B cell (primary cell): Measurements from ENCODE around the gene NT5DC4. TPM values are rescaled to one million over a fixed set of nuclear protein-coding genes. Genes with fewer than 3 reads are reported as not detected.

Source experiments
- ATAC-seq: fragments of 200-7000 bp; cut with Tn5 transposase; one replicate; pipeline ENCODE4 v1.10.0; 2021; ENCODE audit warnings: low read depth, mild to moderate bottlenecking, moderate number of reproducible peaks, moderate library complexity
- CTCF ChIA-PET: fragments of 350-600 bp; sonication (Branson Sonifier 250); formaldehyde crosslinking; loops from one replicate; lab custom pipeline; 2021; ENCODE audit warnings: antibody characterized with exemption, inconsistent platforms; lab: Charles Lee
- POLR2A ChIA-PET: fragments of 350-600 bp; sonication (Branson Sonifier 250); formaldehyde crosslinking; loops from one replicate; lab custom pipeline; 2021; ENCODE audit warnings: antibody characterized with exemption; lab: Charles Lee
- DNase-seq: peaks from one replicate; pipeline ENCODE4 v3.0.0; 2013
- H2AFZ ChIP-seq: 2 replicates; pipeline ENCODE4 v1.6.1; 2012; ENCODE audit warnings: mild to moderate bottlenecking, low read depth, low read length; ENCODE audit not compliant: insufficient read depth, poor library complexity, severe bottlenecking
- H3K27ac ChIP-seq, 2 donors: 1 replicate in 1 of 2; 2 replicates in 1 of 2; pipeline ENCODE4 v1.5.1; 2012 to 2013; ENCODE audit warnings: low read length in 2 of 2, mild to moderate bottlenecking in 2 of 2, moderate library complexity in 1 of 2
- H3K27me3 ChIP-seq, 4 experiments: fragments of 200-600 bp in 1 of 4; sonication (generic) in 1 of 4; replicated peaks in 1 of 4; 1 replicate in 2 of 4; 2 replicates in 2 of 4; pipeline versions ENCODE4 v1.6.1 to v1.7.0; 2013 to 2016; ENCODE audit warnings: low read length in 3 of 4, mild to moderate bottlenecking in 2 of 4, mixed read lengths in 1 of 4, moderate library complexity in 1 of 4; ENCODE audit not compliant: insufficient read depth in 4 of 4, control insufficient read depth in 3 of 4; ENCODE audit errors: control extremely low read depth in 1 of 4
- H3K36me3 ChIP-seq, 2 experiments: replicated peaks in 1 of 2; 1 replicate in 1 of 2; 2 replicates in 1 of 2; pipeline versions ENCODE4 v1.6.1 to v1.7.1; 2013; ENCODE audit warnings: low read length in 1 of 2; ENCODE audit not compliant: insufficient read depth in 2 of 2, control insufficient read depth in 1 of 2; ENCODE audit errors: control extremely low read depth in 1 of 2, extremely low read depth in 1 of 2
- H3K4me1 ChIP-seq, 2 donors: fragments of 200-600 bp in 1 of 2; sonication (generic) in 1 of 2; 1 replicate in 1 of 2; 2 replicates in 1 of 2; pipeline versions ENCODE4 v1.5.1 to v1.6.1; 2013 to 2017; ENCODE audit warnings: low read length in 2 of 2; ENCODE audit not compliant: control insufficient read depth in 2 of 2, insufficient read depth in 2 of 2
- H3K4me2 ChIP-seq: replicated peaks from 2 replicates; pipeline ENCODE3; 2012; ENCODE audit warnings: mild to moderate bottlenecking, low read depth, low read length; ENCODE audit not compliant: poor library complexity, severe bottlenecking
- H3K4me3 ChIP-seq, 5 experiments: fragments of 200-600 bp in 1 of 5; sonication (generic) in 1 of 5; 1 replicate in 3 of 5; 2 replicates in 2 of 5; pipeline versions ENCODE4 v1.5.1 to v1.7.0; 2011 to 2016; ENCODE audit warnings: low read length in 4 of 5, mild to moderate bottlenecking in 4 of 5, low read depth in 2 of 5, control low read depth in 1 of 5, moderate library complexity in 1 of 5; ENCODE audit not compliant: insufficient read depth in 1 of 5; ENCODE audit errors: control extremely low read depth in 1 of 5, extremely low read depth in 1 of 5
- H3K79me2 ChIP-seq: fragments of 200-600 bp; sonication (generic); one replicate; pipeline ENCODE4 v1.6.0; 2016; ENCODE audit warnings: low read length; ENCODE audit not compliant: control insufficient read depth, insufficient read depth
- H3K9ac ChIP-seq: fragments of 200-600 bp; sonication (generic); 2 replicates; pipeline ENCODE4 v1.6.1; 2017; ENCODE audit warnings: mild to moderate bottlenecking, low read length, moderate library complexity
- H3K9me3 ChIP-seq, 3 donors: one replicate each; pipeline versions ENCODE4 v1.6.1 to v1.7.1; 2013; ENCODE audit warnings: low read length in 2 of 3; ENCODE audit not compliant: control insufficient read depth in 2 of 3, insufficient read depth in 1 of 3; ENCODE audit errors: control extremely low read depth in 1 of 3
- H4K20me1 ChIP-seq: 2 replicates; pipeline ENCODE4 v1.6.0; 2012; ENCODE audit warnings: mild to moderate bottlenecking, low read length; ENCODE audit not compliant: insufficient read depth, control insufficient read depth, poor library complexity, severe bottlenecking
- H3K27ac Mint-ChIP-seq: one replicate; pipeline ENCODE4 v1.8.0; 2021; ENCODE audit warnings: mixed read lengths
- H3K27me3 Mint-ChIP-seq: one replicate; pipeline ENCODE4 v1.8.0; 2021; ENCODE audit warnings: mixed read lengths
- H3K4me1 Mint-ChIP-seq: one replicate; pipeline ENCODE4 v1.8.0; 2021; ENCODE audit warnings: mixed read lengths
- H3K4me3 Mint-ChIP-seq: one replicate; pipeline ENCODE4 v1.8.0; 2021; ENCODE audit warnings: mixed read lengths
- H3K9me3 Mint-ChIP-seq: one replicate; pipeline ENCODE4 v1.8.0; 2022; ENCODE audit warnings: mixed read lengths; ENCODE audit not compliant: insufficient read depth
- EZH2 ChIP-seq: IDR thresholded peaks from 2 replicates; pipeline ENCODE4 v1.6.1; 2012; ENCODE audit warnings: borderline replicate concordance, low read depth, mild to moderate bottlenecking, moderate library complexity, low read length; ENCODE audit not compliant: insufficient read depth, poor library complexity, severe bottlenecking
- WGBS: methylation state at CpG from one replicate; pipeline ENCODE4 v1.1.5; 2013; ENCODE audit warnings: missing lambda C conversion rate; ENCODE audit not compliant: insufficient coverage; 5-methylcytosine and 5-hydroxymethylcytosine counted together
- intact Hi-C: fragments of 100-400 bp; cut with micrococcal nuclease; formaldehyde crosslinking; loops from one replicate; pipeline ENCODE4 v1.10.0; 2022
- polyA plus RNA-seq: library from polyadenylated mRNA; depleted of rRNA; stranded (reverse); fragments of >200 nt; gene quantifications from 2 replicates; pipeline ENCODE4 v1.2.3, GENCODE V29; 2012
- total RNA-seq, 2 donors: library from RNA; stranded (reverse); fragments of 120-200 nt in 1 of 2; gene quantifications; 1 replicate in 1 of 2; 2 replicates in 1 of 2; pipeline versions ENCODE4 v1.2.3 to v1.2.4, GENCODE V29; 2013 to 2022
- TF ChIP-seq, protein P1 (sequence below): fragments of 200-600 bp; IDR thresholded peaks from one replicate; pipeline ENCODE4 v1.8.0; 2022; ENCODE audit warnings: antibody characterized with exemption, mild to moderate bottlenecking

Gene NT5DC4
- total and polyA plus RNA-seq, 2 donors (not counting 1 experiment from before 2014, with no cell fraction given), result 2.0 TPM; not detected in 1

DNA sequence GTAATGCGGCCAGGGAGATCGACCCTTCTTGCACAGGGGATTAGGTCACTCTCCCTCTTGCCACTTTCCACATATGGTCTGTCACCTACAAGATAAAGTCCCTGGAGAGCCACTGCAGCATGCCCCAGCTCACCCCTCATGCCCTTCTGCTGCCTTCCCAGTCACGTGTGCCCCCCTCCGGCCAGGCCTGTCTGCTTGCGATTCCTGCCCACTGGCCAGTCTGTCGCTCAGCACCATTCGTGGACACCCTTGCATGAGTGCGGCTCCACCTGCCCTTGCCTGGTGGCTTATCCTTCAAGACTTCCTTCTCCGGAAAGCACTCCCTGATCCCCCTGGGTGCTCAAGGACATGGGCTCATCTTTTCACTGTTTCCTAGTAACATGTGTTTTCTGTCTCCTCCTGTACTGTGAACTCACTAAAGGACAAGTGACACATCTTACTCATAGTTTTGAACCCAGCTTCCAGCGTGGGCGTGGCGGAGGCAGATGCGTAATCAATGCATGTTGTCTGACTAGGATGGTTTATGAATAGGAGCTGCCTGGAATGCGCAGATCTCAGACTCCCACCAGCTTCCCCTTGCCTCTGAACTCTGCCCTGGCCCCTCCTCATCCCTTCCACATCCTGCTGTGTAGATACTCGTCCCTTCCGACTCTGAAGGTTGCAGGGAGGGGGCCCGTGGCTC lies 7.8 kb upstream of the NT5DC4 start:
- intact Hi-C loops, result no loop called here
- CTCF ChIA-PET, result interaction anchor here (1.3 to 2.2 kb wide), 3 partner anchors 13 to 113 kb away, joined by 3 to 8 read pairs (median 3); no protein-coding TSS in a partner anchor
- H3K27me3 ChIP-seq, result peaks cover 0 to 2% (median 0%) of the 10 kb centered on the region in 4 experiments
- H3K9me3 ChIP-seq, result peaks cover 0 to 4% (median 0%) of the 10 kb centered on the region in 3 donors
- no peak overlapping the region for H3K27ac ChIP-seq
- POLR2A ChIA-PET, result no interaction called here
- H3K79me2 ChIP-seq, result no peaks in the 10 kb centered on the region
- TF ChIP-seq EZH2, result no peak
- TF ChIP-seq, protein P1, sequence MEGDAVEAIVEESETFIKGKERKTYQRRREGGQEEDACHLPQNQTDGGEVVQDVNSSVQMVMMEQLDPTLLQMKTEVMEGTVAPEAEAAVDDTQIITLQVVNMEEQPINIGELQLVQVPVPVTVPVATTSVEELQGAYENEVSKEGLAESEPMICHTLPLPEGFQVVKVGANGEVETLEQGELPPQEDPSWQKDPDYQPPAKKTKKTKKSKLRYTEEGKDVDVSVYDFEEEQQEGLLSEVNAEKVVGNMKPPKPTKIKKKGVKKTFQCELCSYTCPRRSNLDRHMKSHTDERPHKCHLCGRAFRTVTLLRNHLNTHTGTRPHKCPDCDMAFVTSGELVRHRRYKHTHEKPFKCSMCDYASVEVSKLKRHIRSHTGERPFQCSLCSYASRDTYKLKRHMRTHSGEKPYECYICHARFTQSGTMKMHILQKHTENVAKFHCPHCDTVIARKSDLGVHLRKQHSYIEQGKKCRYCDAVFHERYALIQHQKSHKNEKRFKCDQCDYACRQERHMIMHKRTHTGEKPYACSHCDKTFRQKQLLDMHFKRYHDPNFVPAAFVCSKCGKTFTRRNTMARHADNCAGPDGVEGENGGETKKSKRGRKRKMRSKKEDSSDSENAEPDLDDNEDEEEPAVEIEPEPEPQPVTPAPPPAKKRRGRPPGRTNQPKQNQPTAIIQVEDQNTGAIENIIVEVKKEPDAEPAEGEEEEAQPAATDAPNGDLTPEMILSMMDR, result no peak
- H4K20me1 ChIP-seq, result no peaks in the 10 kb centered on the region
- WGBS, result 88% methylated on average over 13 of the region's 17 CpGs
- ATAC-seq, result no peak
- H3K4me2 ChIP-seq, result no peak overlapping the region
- H3K4me1 Mint-ChIP-seq, result peaks cover 44% of the 10 kb centered on the region
- H2AFZ ChIP-seq, result no peak overlapping the region
- peaks cover 22 to 45% of the 10 kb centered on the region in 2 donors for H3K4me1 ChIP-seq
- H3K9ac ChIP-seq, result no peak overlapping the region
- H3K9me3 Mint-ChIP-seq, result no peaks in the 10 kb centered on the region
- no peak for DNase-seq
- H3K27ac Mint-ChIP-seq, result no peak overlapping the region
- no peak overlapping the region for H3K4me3 ChIP-seq
- H3K4me3 Mint-ChIP-seq, result no peak overlapping the region
- H3K27me3 Mint-ChIP-seq, result no peaks in the 10 kb centered on the region
- H3K36me3 ChIP-seq, result no peaks in the 10 kb centered on the region

DNA sequence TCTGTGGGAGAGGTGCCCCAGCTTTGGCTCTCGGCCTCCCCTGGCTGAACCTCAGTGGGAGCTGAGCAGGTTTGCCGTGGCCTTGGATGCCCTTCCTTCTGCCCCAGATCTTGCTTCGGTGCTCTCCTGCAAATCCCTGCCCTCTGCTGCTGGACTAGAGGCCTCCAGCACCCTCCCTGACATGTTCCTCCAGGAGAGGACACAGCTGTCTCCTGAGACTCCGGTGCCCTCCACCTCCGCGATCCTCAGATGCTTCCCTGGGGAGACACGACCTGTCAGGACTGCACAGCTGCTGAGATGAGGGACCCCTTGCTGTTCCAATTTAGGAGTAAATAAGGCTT lies 7.3 kb upstream of the NT5DC4 start:
- H3K9ac ChIP-seq, result no peak overlapping the region
- TF ChIP-seq EZH2, result no peak
- TF ChIP-seq, protein P1, result no peak
- no peaks in the 10 kb centered on the region for H3K27me3 Mint-ChIP-seq
- no peak overlapping the region for H2AFZ ChIP-seq
- peaks cover 0 to 4% (median 0%) of the 10 kb centered on the region in 3 donors for H3K9me3 ChIP-seq
- WGBS, result 86% methylated on average over 6 of the region's 7 CpGs
- H3K27me3 ChIP-seq, result peaks cover 0 to 2% (median 0%) of the 10 kb centered on the region in 4 experiments
- intact Hi-C loops, result no loop called here
- no peaks in the 10 kb centered on the region for H4K20me1 ChIP-seq
- ChIA-PET CTCF (no interaction called here), POLR2A (no interaction called here)
- ATAC-seq, result no peak
- H3K4me1 Mint-ChIP-seq, result peaks cover 40% of the 10 kb centered on the region
- no peak overlapping the region for H3K4me2 ChIP-seq
- H3K36me3 ChIP-seq, result no peaks in the 10 kb centered on the region
- no peak overlapping the region for H3K4me3 Mint-ChIP-seq
- H3K4me1 ChIP-seq, result peaks cover 17 to 40% of the 10 kb centered on the region in 2 donors
- H3K4me3 ChIP-seq, result no peak overlapping the region
- no peak for DNase-seq
- no peak overlapping the region for H3K27ac Mint-ChIP-seq
- H3K27ac ChIP-seq, result no peak overlapping the region
- H3K9me3 Mint-ChIP-seq, result no peaks in the 10 kb centered on the region
- H3K79me2 ChIP-seq, result no peaks in the 10 kb centered on the region
